NCI-H226 (cell line): Measurements from ENCODE around the gene MAN2B1.
"Not testable (repeated sequence)": the region's sequence is repeated elsewhere in the genome, so short reads cannot be mapped to it uniquely, and the experiment has no call there.

Source experiments
- DNase-seq: peaks from one replicate; pipeline ENCODE4 v3.0.0-alpha.2; 2015

Gene MAN2B1

DNA sequence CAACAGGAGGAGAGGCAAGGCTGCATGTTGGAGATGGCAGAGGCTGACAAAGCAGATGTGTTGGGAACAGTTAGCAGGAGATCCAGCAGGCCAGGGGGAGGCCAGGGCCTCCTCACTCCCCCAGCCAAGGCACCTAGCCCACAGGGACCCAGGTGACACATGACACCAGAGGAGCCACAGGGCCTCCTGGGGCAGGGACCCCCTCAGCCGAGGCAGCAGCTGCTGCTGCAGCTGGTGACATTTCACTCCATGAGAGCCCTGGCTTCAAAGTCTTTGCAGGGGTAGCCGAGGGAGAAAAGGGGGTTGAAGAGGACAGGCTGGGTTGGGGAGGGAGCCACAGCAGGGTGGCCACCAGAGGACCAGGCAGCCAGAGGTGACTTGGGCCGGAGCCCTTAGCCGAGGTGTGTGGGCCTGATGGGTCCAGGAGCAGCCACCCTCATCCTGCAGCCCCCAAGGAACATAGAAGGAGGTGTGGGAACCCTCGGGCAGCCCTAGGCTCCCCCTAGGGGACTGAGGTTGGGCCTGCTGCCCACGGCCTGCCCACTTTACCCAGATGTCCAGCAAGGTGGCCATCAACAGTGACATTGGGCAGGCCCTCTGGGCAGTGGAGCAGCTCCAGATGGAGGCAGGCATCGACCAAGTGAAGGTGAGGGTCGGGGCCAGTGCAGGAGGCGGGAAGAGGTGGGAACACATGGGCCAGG is 21.1 kb upstream of the MAN2B1 start, which contains the start of gene GNG14:
GNG14 (plus strand) TSS at position 503 of the 701 bp plus-strand sequence; CDS start at position 554, 51 bp downstream.
- no peak for DNase-seq

DNA sequence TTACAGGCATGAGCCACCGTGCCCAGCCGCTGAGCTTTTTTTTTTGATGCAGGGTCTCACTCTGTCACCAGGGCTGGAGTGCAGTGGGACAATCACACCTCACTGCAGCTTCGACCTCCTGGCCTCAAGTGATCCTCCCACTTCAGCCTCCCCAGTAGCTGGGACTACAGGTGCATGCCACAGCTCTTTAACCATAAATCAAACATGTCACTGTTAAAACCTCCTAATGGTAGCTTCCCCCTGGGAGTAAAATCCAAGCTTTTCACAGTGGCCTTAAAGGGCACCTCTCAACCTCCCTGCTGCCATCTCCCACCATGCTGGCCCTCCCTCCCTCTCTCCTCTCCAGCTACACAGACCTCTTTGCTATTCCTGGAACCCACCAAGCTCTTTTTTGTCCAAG is 19.3 kb upstream of the MAN2B1 start:
- no peak for DNase-seq

DNA sequence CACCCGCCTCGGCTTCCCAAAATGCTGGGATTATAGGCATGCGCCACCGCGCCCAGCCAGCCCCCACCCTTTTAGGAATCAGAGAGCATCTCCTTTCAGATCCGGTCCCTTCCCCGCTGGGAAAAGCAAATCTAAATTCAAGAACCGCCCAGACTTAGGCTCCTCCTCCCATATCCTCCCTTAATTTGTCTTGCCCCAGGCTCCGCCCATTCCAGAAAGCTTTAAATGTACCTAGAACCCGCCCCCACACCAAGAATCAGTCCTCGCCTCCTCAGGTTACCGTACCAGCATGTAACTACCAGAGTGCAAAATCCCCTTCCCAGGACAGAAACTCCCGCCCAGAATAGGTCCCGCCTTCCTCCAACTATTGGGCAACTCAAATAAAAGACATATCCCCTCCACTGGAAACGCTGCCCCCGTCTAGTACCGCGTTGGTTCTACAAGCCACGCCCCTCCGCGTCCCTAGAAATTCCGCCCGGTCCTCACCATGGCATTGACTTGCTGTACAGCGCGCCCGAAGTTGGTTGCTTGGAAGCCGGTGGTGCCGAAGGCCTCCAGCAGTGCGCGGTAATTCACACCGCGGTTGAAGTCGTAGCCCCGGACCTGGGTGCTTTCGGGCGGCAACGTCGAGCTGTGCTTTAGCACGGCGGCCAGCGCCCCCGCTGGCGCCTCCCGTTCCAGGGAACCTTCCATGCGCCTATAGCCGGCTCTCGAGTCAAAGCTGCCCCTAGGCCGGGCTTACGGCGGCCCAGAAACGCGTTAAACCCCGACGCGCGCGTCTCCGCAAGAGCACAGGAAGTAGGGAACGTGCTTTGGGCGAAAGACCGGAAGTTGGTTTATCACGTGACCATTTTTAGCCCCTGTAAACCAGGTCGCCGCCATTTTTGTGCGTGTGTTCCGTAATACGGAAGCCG is 14.8 kb upstream of the MAN2B1 start, which contains the start of gene DHPS:
DHPS (minus strand) TSS at position 807 of the 914 bp plus-strand sequence; CDS start at position 693, 114 bp downstream.
- DNase-seq, result peak; percentile 97

DNA sequence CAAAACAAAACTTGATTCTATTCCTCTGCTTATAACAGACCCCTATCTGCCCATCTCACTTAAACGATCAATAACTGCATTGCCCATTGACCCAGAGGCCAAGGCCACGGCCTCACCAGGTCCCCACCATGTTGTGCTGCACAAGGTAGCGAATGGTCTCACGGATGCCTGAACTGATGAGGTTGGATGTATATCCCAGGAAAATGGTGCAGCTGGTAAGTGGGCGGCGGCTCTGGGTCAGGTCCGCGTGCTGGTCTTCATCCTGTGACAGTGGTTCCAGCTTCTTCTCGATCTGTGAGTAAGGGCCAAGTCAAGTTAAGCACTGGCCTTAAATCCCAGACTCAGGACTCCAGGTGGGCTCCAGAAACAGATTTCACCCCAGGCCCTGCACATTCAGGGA is 13.5 kb upstream of the MAN2B1 start:
- DNase-seq, result no peak

DNA sequence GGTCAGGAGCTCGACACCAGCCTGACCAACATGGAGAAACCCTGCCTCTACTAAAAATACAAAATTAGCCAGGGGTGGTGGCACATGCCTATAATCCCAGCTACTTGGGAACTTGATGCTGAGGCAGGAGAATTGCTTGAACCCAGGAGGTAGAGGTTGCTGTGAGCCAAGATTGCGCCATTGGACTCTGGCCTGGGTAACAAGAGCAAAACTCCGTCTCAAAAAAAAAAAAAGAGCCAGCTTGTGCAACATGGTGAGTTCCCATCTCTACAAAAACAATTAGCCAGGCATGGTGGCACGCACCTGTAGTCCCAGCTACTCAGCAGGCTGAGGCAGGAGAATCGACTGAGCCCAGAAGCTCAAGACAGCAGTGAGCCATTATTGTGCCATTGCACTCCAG is 11.5 kb upstream of the MAN2B1 start:
- not testable (repeated sequence) for DNase-seq

DNA sequence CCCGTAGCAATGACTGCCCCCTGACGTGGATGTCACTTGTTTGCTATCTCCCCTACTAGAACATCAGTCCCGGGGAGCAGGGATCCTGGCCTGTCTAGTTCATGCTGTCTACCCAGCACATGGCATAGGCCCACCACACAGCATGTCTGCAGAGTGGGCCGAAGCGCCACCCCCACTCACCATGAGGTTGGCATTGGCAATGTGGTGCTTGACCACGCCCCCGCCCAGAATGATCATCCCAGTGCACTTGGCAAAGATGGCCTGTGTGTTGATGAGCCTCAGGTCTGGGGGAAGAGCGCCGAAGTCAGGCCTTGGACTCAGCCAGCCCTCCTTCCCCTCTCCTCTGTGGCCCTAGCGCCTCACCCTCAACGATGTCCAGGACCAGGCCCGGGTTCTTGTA is 10.4 kb upstream of the MAN2B1 start:
- no peak for DNase-seq

DNA sequence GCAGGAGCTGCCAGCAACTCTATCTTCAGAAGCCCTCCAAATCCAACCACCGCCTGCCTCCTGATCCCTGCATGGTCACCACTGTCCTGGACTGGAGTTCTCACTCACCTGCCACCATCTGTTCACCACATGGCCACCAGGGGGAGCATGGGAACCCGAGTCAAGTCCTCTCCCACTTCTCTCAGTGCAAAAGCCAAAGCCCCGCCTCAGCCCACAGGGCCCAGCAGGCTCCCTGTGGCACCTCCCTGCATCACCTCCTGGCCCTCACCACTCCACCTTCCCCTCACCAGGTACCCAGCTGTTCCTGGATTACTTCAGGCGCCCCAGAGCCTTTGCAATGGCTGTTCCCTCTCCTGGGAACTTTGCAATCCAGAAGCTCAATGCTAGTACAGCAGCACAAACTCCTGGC is 9.8 kb upstream of the MAN2B1 start:
- DNase-seq, result peak; percentile 51

DNA sequence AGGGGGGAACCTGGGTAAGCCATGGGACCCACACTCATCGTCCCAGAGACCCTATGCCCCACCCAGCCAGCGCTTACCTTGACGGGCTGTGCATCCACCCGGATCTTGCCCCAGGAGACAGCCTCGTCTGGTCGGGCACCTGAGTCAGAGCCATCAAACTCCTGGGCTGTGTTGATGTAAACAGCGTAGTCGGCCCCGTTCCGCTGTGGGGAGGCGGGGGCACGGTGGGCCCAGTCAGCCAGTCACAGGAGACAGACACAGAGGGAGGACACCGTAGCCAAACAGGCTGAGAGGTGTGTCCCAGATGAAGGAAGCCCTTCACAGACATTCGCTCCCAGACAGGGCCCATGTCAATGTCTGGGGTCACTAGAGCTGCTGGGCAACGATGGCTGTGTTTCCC is 9.4 kb upstream of the MAN2B1 start:
- no peak for DNase-seq

DNA sequence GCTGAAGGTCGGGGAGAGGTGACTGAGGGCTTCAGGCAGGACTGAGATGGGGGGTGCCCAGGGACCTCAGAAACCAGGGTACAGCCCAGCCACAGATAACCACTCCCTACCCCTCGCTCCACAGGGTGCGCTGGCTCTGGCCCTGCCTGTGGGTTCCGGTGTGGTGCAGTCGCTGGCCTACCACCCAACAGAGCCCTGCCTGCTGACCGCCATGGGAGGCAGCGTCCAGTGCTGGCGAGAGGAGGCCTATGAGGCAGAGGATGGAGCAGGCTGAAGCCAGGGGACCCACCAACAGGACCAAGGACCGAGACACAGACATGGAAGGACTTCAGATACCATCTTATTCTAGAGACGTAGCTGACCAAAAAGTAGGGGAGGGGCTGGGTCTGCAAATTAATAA is 8.9 kb upstream of the MAN2B1 start:
- no peak for DNase-seq

DNA sequence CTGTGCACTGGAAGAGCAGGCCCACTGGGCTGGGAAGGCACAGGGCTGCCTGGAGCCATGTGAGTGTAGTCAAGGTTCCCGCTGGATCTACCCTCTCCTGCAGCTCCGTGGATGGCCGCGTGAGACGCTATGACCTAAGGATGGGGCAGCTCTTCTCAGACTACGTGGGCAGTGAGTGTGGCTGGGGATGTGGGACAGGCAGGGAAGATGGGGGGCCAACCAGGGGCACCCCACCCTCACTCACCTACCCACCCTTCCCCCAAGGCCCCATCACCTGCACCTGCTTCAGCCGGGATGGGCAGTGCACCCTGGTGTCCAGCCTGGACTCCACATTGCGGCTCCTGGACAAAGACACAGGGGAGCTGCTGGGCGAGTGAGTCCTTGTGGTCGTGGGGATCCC is 6.2 kb upstream of the MAN2B1 start:
- no peak for DNase-seq

DNA sequence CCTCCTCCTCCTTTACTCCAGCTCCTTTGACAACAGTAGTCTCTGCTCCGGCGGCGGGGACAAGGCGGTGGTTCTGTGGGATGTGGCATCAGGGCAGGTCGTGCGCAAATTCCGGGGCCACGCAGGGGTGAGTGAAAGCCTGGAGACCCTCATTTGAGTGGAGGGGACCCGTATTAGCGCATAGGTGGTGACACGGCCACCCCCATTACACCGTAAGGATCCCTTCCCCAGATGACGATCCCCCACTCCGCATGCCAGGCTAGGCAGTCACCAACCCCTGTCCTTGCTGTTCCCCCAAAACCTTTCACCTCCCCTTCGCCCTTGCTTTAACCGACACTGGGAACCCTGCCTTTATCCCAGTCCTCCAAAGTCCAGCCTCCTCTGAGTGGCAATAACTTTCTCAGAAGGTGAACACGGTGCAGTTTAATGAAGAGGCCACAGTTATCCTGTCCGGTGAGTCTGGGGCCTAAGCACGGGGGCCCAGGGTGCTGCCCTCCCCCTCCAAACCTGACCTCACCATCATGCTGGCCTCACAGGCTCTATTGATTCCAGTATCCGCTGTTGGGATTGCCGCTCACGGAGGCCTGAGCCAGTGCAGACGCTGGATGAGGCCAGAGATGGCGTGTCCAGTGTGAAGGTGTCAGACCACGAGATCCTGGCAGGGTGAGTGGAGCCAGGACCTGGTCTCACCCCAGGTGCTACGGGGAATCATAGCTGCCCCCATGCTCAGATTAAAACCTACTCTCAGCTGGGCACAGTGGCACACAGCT is 3.8 kb upstream of the MAN2B1 start:
- DNase-seq, result no peak

DNA sequence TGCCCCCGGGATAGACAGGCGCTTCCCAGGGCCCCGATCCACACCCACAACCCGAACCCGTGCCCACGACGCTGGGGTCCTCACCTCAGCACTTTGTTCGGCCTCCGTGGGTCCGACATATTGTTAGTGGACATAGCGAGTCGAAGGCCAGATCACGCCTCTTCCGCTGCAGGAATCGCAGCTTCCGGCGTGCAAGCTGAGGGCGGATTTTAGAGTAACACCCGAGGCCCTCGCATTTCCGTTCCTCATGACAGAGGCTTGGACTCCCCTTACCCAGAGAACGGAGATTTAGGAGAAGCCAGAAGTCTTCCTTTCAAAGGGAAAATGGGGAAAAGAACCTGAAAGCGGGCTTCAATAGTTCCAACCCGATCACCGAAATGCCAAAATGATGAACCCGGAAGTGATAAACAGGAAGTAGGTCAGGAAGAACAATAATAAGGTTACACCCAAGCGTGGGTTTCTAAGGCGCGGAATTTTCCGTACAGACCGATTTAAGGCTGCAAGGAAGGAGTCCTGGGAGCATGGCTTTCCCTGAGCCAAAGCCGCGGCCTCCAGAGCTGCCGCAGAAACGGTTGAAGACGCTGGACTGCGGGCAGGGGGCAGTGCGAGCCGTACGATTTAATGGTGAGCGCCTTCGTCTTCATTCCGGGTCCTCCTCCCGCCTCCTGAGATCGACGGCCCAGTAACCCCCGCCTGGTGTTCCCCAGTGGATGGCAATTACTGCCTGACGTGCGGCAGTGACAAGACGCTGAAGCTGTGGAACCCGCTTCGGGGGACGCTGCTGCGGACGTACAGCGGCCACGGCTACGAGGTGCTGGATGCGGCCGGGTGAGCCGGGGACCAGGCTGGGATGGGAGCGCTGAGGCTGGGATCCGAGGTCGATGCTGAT is 3.0 kb upstream of the MAN2B1 start:
- peak; percentile 69 for DNase-seq

DNA sequence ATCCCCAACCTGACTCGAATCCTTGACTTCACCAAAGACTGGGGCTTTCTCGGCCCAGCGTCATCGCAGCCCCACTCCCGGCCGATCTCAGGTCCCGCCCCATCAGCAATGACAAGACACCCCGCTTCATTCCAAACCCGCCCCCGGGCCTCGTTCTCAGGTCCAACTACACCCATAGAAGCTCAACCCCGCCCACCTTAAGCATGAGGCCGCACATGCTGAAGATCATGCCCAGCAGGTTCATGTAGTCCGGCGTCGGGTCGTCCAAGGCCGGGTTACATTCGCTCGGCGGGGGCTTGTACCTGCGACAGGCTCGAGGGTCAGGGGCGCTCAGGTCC is 2.4 kb upstream of the MAN2B1 start:
- peak; percentile 56 for DNase-seq

DNA sequence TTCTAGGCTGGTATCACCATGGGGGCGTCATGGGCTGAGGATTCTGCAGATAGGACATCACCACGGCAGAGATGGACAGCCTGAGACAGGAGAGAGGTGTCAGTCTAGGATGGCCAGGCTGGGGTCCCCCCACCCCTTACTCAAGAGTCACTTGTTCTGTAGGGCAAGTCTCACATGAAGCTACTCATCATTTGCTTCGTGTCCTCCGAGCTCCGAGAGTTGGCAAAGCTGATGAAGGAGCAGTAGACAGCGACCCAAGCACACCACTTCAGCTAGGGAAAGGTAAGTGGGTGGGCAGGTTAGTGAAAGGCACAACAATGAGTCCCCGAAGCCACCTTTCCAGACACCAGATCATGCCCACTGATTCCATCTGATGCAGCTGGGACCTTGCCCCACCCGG is 1.8 kb upstream of the MAN2B1 start:
- DNase-seq, result no peak

DNA sequence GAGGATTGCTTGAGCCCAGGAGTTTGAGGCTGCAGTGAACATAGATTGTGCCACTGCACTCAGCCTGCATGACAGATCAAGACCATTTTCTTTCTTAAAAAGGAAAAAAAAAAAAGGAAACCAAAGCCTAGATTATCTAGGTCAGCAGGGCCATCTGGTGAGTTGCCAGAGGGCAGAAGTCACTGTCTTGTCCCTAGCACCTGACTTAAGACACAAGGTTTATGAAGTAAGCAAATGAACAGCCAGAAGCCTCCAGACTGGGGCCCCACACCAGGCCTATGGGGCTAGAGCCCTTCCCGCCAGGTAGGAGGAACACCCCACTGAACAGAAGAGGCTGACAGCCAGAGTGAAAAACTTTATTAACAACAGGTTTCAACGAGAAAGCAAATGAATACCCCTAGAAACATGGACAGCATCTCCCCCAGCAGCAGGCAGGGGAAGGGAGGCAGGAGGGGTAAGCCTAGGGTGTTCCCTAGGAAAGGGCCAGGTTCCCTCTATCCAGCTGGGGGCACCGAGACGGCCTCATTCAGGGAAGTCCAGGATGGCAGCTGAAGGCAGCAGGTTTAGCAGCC is 1.3 kb upstream of the MAN2B1 start:
- DNase-seq, result no peak

DNA sequence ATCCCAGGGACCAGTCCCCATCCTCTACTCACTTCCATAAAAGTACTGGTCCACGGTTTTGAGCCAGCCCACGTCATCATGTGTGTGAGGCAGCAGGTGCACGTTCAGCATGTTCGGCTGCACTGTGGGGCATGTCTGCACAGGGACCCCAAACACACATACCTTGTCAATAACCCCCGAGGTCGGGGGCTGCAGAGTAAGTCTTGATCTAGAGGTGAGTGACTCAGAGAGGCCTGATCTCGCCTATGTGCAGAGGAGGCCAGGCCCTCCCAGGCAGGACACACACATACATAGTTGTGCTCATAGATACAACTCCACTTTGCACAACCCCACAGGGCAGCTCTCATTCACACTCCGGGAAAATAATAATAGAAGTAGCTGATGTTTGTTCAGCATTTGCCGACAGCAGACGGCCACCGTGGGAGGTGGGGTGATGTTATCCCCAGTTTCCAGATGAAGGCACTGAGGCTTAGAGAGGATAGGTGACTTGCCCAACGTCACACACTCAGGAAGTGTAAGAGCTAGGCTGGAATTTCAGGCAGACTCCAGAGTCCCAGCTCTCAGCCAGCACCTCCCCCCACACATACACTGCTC is 774 bp downstream of the MAN2B1 start:
- DNase-seq, result no peak

DNA sequence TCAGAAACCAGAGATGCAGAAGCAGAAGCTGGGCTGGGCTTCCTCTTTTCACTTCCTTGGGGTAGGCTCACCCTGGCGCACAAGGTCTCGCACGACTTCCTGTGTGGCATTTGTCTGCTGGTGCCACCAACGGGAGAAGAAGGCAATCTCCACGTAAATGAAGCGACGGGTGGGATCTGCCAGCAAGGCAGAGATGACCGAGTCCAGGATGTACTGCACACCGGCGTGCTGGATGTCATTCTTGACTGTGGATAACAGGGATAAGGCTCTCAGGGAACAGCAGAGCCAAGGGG is 1.3 kb downstream of the MAN2B1 start:
- no peak for DNase-seq

DNA sequence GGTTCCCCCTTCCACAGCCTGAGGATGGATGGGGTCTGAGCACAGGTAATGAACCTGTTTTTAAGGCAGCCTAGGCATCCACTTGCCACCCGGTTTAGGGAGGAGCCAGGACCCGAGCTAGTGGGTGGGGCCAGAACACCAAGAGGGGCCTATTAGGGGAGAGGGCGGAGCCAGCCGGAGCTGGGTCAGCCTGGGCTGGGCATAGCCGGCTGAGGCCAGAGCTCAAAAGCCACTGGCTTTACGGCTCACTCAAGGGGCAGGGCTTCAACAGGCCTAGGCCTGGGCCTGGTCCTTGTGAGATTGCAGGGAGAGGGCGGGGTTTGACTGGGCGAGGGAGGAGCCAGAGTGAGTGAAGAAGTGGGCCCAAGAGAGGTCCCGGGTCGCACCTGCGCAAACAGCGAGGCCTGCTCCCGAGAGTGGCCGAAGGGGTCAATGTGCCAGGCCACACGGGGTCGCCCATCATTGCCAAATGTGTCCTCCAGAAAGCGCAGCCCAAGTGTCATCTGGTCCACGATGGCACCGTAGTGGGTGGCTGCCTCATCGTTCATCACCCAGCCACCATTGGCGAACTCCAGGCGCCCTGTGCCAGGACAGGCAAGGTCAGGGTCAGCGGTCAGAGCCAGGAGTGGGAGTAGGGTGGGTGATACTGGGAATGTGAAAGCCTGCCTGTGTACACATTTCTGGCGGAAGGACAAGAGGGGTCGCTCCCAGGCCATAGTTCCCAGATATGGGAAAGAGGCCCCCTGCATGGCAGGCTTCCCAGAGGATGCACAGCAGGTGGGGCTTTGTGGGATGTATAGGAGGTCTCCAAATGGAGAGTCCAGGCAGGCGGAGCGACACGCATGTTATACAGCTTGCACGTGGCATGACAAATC is 1.9 kb downstream of the MAN2B1 start:
- DNase-seq, result peak; percentile 85

DNA sequence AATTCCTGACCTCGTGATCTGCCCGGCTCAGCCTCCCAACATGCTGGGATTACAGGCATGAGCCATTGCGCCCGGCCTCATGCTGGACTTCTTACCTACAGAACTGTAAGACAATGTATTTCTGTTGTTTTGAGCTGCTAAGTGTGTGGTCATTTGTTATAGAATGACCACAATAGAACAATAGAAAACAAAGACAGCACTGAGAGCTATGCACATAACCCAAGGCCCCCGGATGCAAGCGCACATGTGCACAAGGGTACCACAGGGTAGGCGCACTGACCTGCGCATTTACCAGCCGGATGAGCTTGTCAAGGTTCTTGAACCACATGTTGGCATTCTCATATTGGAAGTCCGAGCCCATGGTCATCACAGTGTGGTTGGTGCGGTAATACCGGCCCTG is 5.6 kb downstream of the MAN2B1 start:
- DNase-seq, result no peak

DNA sequence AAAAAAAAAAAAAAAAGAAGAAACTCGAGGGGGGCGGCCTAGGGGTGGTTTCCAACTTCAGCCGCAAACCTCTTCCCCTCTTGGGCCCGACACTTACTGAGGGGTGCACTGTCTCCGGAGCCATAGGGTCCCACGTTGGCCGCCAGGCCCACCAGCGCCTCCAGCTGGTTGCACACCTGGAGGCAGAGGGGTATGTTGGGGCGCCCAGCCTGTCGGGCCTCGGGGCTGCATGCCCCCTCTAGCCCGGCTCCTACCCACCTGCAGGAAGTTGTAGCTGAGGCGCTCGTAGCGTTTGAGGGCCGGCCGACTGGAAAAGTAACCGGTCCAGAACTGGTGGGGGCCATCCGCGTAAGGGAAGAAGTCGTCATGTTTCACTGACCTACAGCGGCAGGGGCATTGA is 8.6 kb downstream of the MAN2B1 start:
- no peak for DNase-seq
